Prostate gland (tissue), 2 donors: ENCODE results near the gene SCAPER.

Experiments
- POLR2AphosphoS5 ChIP-seq: sonication (generic); formaldehyde crosslinking; IDR thresholded peaks from one replicate; pipeline ENCODE4 v1.6.1; 2017; ENCODE audit warnings: antibody characterized with exemption
- TF ChIP-seq, protein P1 (sequence below), 4 experiments: fragments of 200-600 bp in 2 of 4; fragments of 450-650 bp in 2 of 4; sonication (generic) in 2 of 4; IDR thresholded peaks; 1 replicate in 3 of 4; 2 replicates in 1 of 4; pipeline ENCODE4 v1.5.1; 2016 to 2019; ENCODE audit warnings: antibody characterized with exemption in 4 of 4, mild to moderate bottlenecking in 2 of 4, moderate library complexity in 2 of 4

- no peak for TF ChIP-seq POLR2AphosphoS5
- TF ChIP-seq, protein P1, sequence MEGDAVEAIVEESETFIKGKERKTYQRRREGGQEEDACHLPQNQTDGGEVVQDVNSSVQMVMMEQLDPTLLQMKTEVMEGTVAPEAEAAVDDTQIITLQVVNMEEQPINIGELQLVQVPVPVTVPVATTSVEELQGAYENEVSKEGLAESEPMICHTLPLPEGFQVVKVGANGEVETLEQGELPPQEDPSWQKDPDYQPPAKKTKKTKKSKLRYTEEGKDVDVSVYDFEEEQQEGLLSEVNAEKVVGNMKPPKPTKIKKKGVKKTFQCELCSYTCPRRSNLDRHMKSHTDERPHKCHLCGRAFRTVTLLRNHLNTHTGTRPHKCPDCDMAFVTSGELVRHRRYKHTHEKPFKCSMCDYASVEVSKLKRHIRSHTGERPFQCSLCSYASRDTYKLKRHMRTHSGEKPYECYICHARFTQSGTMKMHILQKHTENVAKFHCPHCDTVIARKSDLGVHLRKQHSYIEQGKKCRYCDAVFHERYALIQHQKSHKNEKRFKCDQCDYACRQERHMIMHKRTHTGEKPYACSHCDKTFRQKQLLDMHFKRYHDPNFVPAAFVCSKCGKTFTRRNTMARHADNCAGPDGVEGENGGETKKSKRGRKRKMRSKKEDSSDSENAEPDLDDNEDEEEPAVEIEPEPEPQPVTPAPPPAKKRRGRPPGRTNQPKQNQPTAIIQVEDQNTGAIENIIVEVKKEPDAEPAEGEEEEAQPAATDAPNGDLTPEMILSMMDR (IDR thresholded peaks at IDR 0.05): no peak
Measured at GRCh38 chr15:76439542-76439941, 465.6 kb downstream of the SCAPER start.
